HG03060 (cell line): ENCODE data around the gene METRN.
"Not testable (repeated sequence)": the region's sequence is repeated elsewhere in the genome, so short reads cannot be mapped to it uniquely, and the experiment has no call there.

Experiments used
- ATAC-seq: cut with Tn5 transposase; IDR thresholded peaks from one replicate; pipeline ENCODE4 v1.9.1; 2021; ENCODE audit warnings: low read depth, moderate number of reproducible peaks; ENCODE audit not compliant: unreplicated experiment

Gene METRN

DNA sequence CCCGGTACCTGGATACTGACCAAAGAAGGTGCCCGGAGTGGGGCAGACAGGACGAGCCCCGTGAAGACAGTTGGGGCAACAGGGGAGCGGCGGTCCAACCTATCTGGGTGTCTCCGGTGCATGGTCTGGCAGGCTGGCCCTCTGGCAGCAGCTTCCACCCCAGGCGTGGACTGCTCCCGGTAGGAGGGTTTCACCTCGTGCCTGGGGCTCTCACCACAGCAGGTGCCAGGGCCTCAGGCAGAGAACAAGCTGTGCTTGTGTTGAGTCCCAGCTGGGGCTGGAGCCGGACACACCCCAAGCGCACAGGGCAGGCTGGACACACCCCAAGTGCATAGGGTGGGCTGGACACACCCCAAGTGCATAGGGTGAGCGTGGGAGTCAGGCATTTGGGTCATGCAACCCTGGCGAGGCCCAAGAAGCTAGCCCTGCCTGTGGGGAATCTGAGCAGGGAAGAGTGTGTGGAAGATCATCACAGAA lies 7.8 kb upstream of the METRN start:
- no peak for ATAC-seq

DNA sequence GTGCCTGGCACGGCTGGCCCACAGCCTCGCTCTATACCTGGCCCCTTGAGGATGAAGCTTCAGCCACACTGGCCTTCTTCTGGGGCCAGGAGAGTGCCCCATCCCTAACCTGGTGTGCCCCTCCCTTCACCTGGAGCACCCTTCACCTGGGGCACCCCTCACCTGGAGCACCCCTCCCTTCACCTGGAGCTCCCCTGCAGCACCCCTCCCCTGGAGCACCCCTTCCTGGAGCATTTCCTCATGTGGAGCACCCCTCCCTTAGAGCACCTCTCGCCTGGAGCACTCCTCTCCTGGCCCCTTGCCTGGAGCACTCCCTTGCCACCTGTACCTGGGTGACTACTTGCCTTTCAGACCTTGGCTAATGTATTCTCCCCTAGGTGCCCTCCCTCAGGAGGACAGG lies 6.9 kb upstream of the METRN start:
- ATAC-seq, result no peak

DNA sequence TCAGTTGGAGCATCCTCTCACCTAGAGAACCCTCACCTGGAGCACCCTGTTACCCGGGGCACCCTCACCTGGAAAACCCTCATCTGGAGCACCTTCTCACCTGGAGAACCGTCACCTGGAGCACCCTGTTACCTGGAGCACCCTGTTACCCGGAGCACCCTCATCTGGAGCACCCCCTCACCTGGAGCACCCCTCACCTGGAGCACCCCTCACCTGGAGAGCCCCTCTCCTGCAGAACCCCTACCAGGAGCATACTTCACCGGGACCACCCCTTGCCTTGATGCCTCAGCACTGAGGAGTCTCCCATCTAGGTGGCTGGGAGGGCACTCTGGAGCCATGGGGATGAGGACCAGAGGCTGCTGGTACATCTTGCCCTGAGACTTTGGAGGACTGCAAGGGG lies 6.0 kb upstream of the METRN start:
- no peak for ATAC-seq

DNA sequence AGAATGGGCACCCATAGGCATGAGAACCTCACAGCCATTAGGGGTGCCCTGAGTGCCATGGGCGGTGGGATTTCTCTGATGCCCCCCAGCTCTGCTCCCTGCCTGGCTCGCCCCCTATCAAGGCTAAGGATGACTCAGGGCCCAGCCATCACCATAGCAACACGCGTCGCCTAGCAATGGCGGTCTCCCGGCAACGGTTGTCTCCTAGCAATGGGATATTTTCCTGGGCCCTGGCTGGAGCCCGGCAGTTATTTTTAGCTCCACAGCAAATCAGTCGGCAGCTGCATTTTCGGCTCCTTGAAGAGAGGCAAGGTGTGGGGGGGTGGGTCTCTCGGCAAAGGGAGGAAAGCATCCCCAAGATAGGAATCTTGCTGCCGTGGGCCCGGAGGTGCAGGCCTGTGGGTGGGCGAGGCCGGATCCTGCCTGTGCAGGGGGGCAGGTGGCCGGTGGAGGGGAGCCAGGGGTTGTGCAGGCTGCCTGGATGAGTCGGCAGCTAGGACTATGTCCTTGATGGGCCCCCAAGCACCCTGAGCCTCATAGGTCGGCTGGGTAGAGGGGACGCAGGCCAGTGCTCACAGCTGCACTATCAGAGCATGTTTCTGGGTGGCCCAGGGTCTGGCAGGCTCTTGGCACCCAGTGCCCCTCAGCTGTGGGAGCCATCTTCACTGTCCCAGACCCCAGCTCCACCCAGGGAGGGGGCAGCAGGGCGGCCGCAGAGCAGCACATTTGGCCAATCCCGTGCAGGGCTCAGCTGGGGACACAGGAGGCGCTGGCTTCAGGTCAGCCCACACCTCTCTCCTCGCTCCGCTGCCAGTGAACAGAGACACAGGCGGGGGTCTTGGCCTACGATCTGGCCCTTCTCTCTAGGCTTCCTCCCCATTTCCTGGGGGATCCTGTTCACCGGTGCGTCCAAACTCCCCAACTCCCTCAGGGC lies 5.1 kb upstream of the METRN start:
- no peak for ATAC-seq

DNA sequence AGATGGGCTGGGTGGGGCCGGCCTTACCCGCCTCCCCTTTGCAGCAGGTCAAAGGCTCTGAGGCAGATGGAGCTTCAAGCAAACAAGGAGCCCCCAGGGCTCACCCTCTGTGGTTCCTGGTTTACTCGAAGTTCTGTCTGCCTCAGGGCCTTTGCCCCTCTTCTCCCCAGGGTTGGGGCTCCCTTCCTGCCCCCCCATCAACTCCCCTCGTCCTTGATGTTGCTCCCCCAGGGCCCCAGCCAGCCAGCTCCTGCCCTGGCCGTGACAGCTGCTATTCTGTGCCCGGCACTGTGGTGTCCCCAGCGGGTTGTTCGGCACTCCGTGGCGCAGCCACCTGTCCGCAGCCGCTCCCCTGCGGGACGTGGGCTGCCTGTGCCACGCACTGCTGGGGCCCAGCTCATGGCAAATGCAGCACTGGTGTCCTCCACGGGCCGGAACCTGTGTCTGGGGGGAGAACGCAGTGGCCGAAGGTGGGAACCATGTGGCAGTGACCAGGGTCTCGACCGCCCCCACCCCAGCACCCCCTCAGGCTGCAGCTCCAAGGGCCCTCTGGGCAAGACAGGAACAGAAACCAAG lies 4.3 kb upstream of the METRN start:
- ATAC-seq, result no peak

GRCh38 chr16:711084-711483 lies 3.8 kb upstream of the METRN start:
- ATAC-seq, result no peak

GRCh38 chr16:711548-712320 lies 3.2 kb upstream of the METRN start:
- ATAC-seq, result no peak

DNA sequence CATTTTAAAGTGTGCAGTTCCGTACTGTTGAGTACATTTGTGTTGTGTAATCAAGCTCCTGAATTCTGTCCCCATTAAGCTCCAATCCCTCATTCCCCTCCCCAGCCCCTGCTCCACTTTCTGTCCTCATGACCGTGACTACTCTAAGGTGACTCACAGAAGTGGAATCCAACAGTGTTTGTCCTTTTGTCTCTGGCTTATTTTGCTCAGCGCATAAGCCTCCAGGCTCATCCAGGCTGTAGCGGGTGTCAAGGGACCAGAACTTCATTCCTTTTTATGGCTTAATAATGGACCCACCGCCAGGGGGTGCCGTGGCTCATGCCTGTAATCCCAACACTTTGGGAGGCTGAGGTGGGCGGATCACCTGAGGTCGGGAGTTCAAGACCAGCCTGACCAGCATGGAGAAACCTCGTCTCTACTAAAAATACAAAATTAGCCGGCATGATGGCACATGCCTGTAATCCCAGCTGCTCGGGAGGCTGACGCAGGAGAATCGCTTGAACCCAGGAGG lies 2.1 kb upstream of the METRN start:
- ATAC-seq, result not testable (repeated sequence)

- ATAC-seq, result no peak
Observed at GRCh38 chr16:714079-714478, 839 bp upstream of the METRN start.

DNA sequence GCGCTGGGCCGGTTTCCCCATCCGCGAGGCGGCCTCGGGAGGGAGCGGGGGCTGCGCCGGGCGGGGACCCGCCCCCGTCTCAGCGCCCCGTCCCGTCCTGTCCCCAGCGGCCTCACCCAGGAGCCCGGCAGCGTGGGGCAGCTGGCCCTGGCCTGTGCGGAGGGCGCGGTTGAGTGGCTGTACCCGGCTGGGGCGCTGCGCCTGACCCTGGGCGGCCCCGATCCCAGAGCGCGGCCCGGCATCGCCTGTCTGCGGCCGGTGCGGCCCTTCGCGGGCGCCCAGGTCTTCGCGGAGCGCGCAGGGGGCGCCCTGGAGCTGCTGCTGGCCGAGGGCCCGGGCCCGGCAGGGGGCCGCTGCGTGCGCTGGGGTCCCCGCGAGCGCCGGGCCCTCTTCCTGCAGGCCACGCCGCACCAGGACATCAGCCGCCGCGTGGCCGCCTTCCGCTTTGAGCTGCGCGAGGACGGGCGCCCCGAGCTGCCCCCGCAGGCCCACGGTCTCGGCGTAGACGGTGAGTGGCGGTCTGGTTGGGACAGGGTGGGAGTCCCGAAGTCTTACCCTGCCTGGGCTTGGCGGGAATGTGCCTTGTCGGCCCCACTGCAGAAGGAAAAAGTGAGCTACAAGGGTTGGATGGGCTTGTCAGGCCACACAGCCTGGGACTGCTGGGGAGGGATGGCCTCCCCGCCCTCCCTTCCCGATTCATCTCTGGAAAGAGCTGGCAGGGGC lies 720 bp downstream of the METRN start:
- ATAC-seq, result no peak

DNA sequence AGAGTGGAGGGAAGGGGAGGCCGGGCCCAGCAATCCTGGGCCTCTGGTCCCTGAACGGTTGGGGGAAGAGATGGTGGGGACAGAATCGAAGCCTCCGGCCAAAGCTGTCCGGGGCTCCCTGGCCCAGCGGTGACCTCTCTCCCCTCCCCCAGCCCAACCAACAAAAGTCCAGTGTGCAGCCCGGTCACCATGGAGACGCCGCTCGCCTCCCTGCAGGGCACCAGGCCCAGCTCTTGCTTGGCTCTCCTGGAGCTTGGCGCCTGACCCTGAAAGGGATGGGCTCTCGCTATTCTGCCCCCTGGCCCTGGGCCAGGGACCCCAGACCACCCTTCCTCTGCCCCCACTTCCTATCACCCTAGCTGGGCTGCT lies 1.3 kb downstream of the METRN start:
- ATAC-seq, result no peak

DNA sequence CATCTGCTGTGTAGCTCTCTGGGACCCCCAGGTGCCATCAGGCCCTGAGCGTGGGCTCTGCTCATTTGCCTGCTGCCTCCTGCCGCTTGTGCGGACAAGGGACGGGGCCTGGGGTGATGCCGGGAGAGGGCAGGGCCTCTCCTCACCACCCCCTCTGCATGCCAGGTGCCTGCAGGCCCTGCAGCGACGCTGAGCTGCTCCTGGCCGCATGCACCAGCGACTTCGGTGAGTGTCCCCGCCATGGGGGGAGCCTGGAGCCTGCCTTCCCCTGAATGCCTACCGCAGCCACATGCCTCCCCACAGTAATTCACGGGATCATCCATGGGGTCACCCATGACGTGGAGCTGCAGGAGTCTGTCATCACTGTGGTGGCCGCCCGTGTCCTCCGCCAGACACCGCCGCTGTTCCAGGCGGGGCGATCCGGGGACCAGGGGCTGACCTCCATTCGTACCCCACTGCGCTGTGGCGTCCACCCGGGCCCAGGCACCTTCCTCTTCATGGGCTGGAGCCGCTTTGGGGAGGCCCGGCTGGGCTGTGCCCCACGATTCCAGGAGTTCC lies 1.9 kb downstream of the METRN start:
- no peak for ATAC-seq

DNA sequence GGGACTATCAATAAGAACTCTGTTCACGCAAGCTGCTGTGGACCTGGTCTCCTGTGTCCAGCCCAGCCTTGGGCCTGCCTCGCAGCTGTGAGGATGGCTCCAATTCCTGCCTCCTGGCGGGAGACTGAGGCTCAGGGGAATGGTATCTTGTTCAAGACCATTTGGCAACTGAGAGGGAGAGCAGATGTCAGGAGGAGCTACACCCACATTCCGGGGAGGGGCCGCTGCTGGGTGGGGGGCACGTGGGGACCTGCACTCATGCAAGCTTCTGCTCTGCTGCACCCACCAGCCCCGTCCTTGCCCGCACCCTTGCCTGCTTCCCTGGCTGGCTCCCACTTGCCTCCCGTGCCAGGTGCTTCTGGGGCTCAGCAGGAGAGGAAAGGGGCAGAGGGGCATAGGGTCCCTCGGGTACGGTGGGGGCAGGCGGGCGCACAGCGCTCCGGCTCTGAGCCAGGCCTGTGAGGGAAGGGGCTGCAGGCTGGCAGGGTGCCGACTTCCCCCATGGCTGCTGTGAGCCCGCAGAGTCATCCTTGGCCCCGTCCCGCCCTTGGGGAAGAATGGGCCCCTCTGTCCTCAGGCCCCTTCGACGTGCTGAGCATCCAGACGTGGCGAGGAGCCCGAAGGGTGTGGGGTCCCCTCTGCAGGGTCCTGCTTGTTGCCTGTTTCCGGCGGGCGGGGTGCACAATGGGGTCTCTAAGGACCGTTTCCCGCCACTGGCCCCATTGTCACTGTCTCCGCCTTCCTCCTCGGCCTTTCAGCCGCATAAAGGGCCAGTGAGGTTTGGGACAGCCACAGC lies 2.7 kb downstream of the METRN start:
- no peak for ATAC-seq

- ATAC-seq, result no peak
Observed at GRCh38 chr16:718389-718788, 3.5 kb downstream of the METRN start.

- ATAC-seq, result no peak
Observed at GRCh38 chr16:718922-719321, 4.0 kb downstream of the METRN start.

- ATAC-seq, result no peak
Observed at GRCh38 chr16:719815-720446, 5.0 kb downstream of the METRN start.

GRCh38 chr16:720447-720989 lies 5.6 kb downstream of the METRN start:
- ATAC-seq, result no peak

- no peak for ATAC-seq
Observed at GRCh38 chr16:720990-721764, 6.3 kb downstream of the METRN start, which contains the start of gene ANTKMT. TSS of gene ANTKMT (plus strand) at chr16:721146. CDS start at chr16:721275, 129 bp downstream.
